Stomach (tissue), 9 donors: ENCODE data around the gene PPP1R12B. TPM values are rescaled to one million over a fixed set of nuclear protein-coding genes. Genes with fewer than 3 reads are reported as not detected.
A peak's percentile ranks its signal among the peaks of the same experiment; 100 is the strongest.
"Not testable (repeated sequence)": the region's sequence is repeated elsewhere in the genome, so short reads cannot be mapped to it uniquely, and the experiment has no call there.

ENCODE experiments used
- DNase-seq, 2 donors: peaks; one replicate each; pipeline versions ENCODE4 v3.0.0 to v3.0.0-alpha.2; 2013 to 2019
- H3K27ac ChIP-seq, 5 donors: fragments of 200-600 bp in 4 of 5; sonication (generic) in 4 of 5; one replicate each; pipeline ENCODE4 v1.5.1; 2013 to 2019; ENCODE audit warnings: mild to moderate bottlenecking in 1 of 5, moderate library complexity in 1 of 5
- H3K27me3 ChIP-seq, 3 donors: fragments of 200-600 bp; sonication (generic); one replicate each; pipeline ENCODE4 v1.5.1; 2017 to 2019; ENCODE audit warnings: mixed run types in 1 of 3
- H3K36me3 ChIP-seq, 4 donors: fragments of 200-600 bp; sonication (generic); 1 replicate in 3 of 4; 2 replicates in 1 of 4; pipeline ENCODE4 v1.5.1; 2016 to 2019
- H3K4me1 ChIP-seq, 4 donors: fragments of 200-600 bp; sonication (generic); one replicate each; pipeline ENCODE4 v1.5.1; 2016 to 2019
- H3K4me3 ChIP-seq, 4 donors: fragments of 200-600 bp; sonication (generic) in 3 of 4; one replicate each; pipeline ENCODE4 v1.5.1; 2016 to 2019; ENCODE audit warnings: mild to moderate bottlenecking in 1 of 4
- H3K9me3 ChIP-seq, 4 donors: fragments of 200-600 bp; sonication (generic); one replicate each; pipeline ENCODE4 v1.5.1; 2016 to 2019
- EP300 ChIP-seq: sonication (generic); formaldehyde crosslinking; IDR thresholded peaks from one replicate; pipeline ENCODE4 v1.6.1; 2017; ENCODE audit warnings: antibody characterized with exemption
- POLR2A ChIP-seq, 4 donors: fragments of 450-650 bp; IDR thresholded peaks; one replicate each; pipeline ENCODE4 v1.6.1; 2016; ENCODE audit warnings: antibody characterized with exemption in 4 of 4, control low read depth in 2 of 4, mild to moderate bottlenecking in 1 of 4, moderate library complexity in 1 of 4
- POLR2AphosphoS5 ChIP-seq, 3 donors: sonication (generic); formaldehyde crosslinking; IDR thresholded peaks; one replicate each; pipeline ENCODE4 v1.6.1; 2016; ENCODE audit warnings: antibody characterized with exemption in 3 of 3
- WGBS, 5 donors: extraction: QIAGEN DNeasy Blood & Tissue Kit in 3 of 5; methylation state at CpG; one replicate each; pipeline versions ENCODE4 v1.1.5 to v1.1.7; 2013 to 2018; 5-methylcytosine and 5-hydroxymethylcytosine counted together
- intact Hi-C: fragments of 100-400 bp; cut with DNase I; formaldehyde crosslinking; loops from one replicate; pipeline ENCODE4 v1.15.1; 2023; ENCODE audit warnings: low total_unique reads
- polyA plus RNA-seq, 3 donors: library from polyadenylated mRNA; stranded (reverse); fragments of 200-250 nt; gene quantifications; one replicate each; pipeline ENCODE4 v1.2.3, GENCODE V29; 2013
- total RNA-seq, 5 donors: library from RNA; depleted of rRNA; stranded (reverse); fragments of >200 nt; gene quantifications; one replicate each; pipeline versions ENCODE4 v1.1.0 to v1.2.3, GENCODE V29; 2014 to 2016
- TF ChIP-seq, protein P1 (sequence below), 7 experiments: fragments of 450-650 bp in 4 of 7; fragments of 200-600 bp in 3 of 7; sonication (generic) in 3 of 7; IDR thresholded peaks; one replicate each; pipeline ENCODE4 v1.5.1; 2016 to 2019; ENCODE audit warnings: antibody characterized with exemption in 7 of 7, control low read depth in 2 of 7, mild to moderate bottlenecking in 1 of 7
- donor health status: healthy with polysubstance abuse.
- donor health status: Bipolar disorder and iron deficiency.
- donor health status: healthy.

The PPP1R12B gene
- total and polyA plus RNA-seq, 8 donors = 9.7 to 352 (median 96.0) TPM

DNA sequence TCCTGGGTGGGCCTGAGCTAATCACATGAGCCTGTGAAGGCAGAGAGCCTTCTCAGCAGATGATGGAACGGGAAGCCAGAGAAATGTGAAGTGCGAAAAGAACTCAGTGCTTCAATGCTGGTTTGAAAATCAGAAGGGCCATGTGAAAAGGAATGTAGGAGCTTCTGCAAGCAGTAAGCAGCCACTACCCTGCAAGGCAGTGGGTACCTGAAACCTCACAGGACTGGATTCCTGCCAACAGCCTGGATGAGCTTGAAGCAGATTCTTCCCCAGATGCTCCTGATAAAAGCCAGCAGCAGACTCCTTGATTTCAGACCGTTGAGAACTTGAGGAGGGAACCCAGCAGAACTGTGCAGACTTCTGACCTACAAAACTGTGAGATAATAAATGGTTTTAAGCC lies 203.2 kb downstream of the PPP1R12B start:
- 60 to 82% (median 69%) methylated on average over 3 of the region's 3 CpGs for WGBS, 5 donors
- Histone ChIP-seq H3K9me3 (no peaks in the 10 kb centered on the region), H3K4me3 (no peak overlapping the region), H3K27ac (peak overlapping the region in 3 of 5 donors; percentile 58 to 79 (median 77)), H3K27me3 (no peaks in the 10 kb centered on the region), H3K4me1 (peaks cover 8 to 80% (median 39%) of the 10 kb centered on the region in 4 donors), H3K36me3 (no peaks in the 10 kb centered on the region)
- DNase-seq = peak in 1 of 2 donors; percentile 58
- TF ChIP-seq, protein P1, sequence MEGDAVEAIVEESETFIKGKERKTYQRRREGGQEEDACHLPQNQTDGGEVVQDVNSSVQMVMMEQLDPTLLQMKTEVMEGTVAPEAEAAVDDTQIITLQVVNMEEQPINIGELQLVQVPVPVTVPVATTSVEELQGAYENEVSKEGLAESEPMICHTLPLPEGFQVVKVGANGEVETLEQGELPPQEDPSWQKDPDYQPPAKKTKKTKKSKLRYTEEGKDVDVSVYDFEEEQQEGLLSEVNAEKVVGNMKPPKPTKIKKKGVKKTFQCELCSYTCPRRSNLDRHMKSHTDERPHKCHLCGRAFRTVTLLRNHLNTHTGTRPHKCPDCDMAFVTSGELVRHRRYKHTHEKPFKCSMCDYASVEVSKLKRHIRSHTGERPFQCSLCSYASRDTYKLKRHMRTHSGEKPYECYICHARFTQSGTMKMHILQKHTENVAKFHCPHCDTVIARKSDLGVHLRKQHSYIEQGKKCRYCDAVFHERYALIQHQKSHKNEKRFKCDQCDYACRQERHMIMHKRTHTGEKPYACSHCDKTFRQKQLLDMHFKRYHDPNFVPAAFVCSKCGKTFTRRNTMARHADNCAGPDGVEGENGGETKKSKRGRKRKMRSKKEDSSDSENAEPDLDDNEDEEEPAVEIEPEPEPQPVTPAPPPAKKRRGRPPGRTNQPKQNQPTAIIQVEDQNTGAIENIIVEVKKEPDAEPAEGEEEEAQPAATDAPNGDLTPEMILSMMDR (IDR thresholded peaks at IDR 0.05) = no peak
- TF ChIP-seq EP300 (no peak), POLR2A (IDR thresholded peaks at IDR 0.05) (no peak), POLR2AphosphoS5 (IDR thresholded peaks at IDR 0.05) (no peak)
- intact Hi-C loops = no loop called here

DNA sequence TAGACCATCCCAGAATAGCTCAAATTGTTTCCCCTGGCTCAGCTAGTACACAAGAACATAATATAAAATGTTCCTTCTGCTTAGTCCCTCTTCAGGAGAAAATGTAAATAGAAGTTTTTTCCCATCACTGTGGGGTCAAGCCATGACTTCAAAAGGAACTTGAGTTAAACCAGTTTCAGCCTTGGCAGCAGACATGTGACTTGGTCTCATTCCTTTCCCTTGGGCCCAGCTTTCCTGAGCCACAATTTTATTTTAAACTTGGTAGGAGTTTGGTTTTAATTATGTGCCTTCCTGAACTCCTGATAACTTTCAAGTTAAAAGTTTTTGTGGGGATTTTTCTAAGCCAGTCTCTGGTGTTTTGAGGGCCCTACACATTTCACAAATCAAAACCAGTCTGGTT lies 204.1 kb downstream of the PPP1R12B start:
- Histone ChIP-seq H3K27ac (peak overlapping the region in 4 of 5 donors; percentile 58 to 79 (median 74)), H3K4me1 (peaks cover 8 to 80% (median 43%) of the 10 kb centered on the region in 4 donors)
- H3K9me3 ChIP-seq, H3K4me3 ChIP-seq, H3K36me3 ChIP-seq, intact Hi-C loops, H3K27me3 ChIP-seq: not testable (repeated sequence)
- peak in 1 of 2 donors; percentile 56 for DNase-seq
- peak; percentile 30 to 76 (median 56) for TF ChIP-seq POLR2AphosphoS5 (IDR thresholded peaks at IDR 0.05)

DNA sequence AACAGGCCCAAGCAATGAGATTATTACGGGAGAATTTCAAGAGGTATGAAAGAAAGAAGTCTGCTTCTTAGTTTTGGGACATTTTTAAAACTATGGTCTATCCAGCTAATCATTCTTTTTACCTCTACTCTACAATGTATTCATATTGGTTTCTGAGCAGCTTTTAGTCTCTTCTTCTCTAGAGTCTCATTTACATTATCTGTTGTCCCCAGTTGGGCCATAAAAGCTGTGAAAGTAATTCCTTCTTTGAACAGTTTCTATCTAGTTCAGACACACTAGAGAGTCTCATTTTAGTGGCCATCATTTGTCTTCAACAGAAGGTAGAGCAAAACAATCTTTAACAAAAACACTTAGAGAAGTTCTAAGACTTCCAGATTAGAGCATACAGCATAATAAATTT lies 204.6 kb downstream of the PPP1R12B start:
- Histone ChIP-seq H3K27ac (peak overlapping the region in 4 of 5 donors; percentile 58 to 79 (median 74)), H3K4me1 (peaks cover 8 to 80% (median 46%) of the 10 kb centered on the region in 4 donors)
- WGBS, 5 donors = 63 to 93% (median 83%) methylated on average over 1 of the region's 1 CpG

DNA sequence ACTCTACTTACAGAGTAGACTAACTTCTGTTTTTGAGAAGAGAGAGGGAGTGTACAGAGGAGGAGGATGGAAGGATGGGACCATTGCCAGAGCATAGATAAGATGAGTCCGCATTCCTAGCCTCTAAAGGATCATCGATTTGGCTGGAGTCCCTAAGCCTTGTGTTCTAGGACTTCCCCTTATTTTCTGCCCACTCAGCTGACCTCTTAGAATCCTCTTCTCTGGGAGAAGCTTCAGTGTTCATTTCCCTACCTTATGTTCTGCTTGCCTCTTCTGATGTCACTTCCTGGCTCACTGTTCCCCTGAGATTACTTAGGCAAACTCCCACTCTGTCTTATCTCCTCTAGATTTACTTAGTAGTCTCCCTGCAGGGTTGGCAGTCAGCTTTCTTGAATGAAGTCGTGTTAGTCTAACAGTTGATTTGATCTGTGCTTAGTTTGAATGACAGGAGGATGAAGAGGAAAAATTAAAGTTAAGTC lies 205.1 kb downstream of the PPP1R12B start:
- Histone ChIP-seq H3K27me3 (no peaks in the 10 kb centered on the region), H3K27ac (peak overlapping the region in 4 of 5 donors; percentile 58 to 79 (median 74)), H3K36me3 (no peaks in the 10 kb centered on the region), H3K9me3 (no peaks in the 10 kb centered on the region), H3K4me1 (peaks cover 8 to 82% (median 51%) of the 10 kb centered on the region in 4 donors), H3K4me3 (no peak overlapping the region)
- WGBS, 5 donors = 28 to 47% (median 34%) methylated on average over 3 of the region's 3 CpGs
- TF ChIP-seq POLR2A (IDR thresholded peaks at IDR 0.05) (no peak), POLR2AphosphoS5 (IDR thresholded peaks at IDR 0.05) (peak in 1 of 3 donors; percentile 26)
- DNase-seq = peak in 1 of 2 donors; percentile 77
- intact Hi-C loops = no loop called here

More for the DNA sequence above, 204.6 kb downstream of the PPP1R12B start:
- DNase-seq, H3K36me3 ChIP-seq, H3K27me3 ChIP-seq, intact Hi-C loops, H3K9me3 ChIP-seq, H3K4me3 ChIP-seq: not testable (repeated sequence)

DNA sequence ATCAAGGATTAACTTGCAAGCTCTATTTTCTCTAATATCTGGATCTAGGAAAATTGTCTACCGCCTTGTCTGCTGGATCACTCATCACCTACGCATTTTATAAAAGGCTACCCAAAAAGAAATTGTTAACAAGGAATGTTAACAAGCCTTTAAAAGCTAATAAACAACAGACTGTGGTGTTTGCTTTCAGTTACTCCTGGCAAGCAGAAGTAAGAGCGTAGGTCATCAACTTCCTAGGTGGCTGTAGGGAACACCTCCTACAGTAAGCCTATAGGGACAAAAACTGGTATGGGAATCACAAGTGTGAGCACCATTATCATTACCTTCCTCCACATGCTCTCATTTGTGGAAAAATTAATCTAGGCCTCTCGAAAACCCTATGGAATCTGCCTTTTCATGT lies 206.1 kb downstream of the PPP1R12B start:
- H3K36me3 ChIP-seq, intact Hi-C loops, H3K9me3 ChIP-seq, DNase-seq, H3K4me3 ChIP-seq, H3K27me3 ChIP-seq: not testable (repeated sequence)
- Histone ChIP-seq H3K27ac (peak overlapping the region in 4 of 5 donors; percentile 58 to 79 (median 74)), H3K4me1 (peaks cover 8 to 83% (median 51%) of the 10 kb centered on the region in 4 donors)
- 49 to 69% (median 63%) methylated on average over 4 of the region's 4 CpGs for WGBS, 5 donors

DNA sequence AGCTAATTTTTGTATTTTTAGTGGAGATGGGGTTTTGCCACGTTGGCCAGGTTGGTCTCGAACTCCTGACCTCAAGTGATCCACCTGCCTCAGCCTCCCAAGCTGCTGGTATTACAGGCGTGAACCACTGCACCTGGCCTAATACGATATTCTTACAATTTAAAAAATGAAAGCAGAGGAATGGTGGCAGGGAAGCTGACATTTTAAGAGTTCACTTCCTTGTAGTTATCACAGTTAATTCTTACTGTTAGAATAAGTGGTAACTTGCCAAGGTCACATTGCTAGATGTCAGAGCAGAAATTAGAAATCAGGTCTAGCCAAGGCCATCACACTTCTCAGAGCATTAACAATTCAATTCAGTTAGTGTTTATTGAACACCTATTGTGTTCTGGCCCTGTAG lies 207.5 kb downstream of the PPP1R12B start:
- intact Hi-C loops, DNase-seq, H3K36me3 ChIP-seq, H3K9me3 ChIP-seq, H3K27me3 ChIP-seq, H3K4me3 ChIP-seq: not testable (repeated sequence)
- peaks cover 8 to 86% (median 55%) of the 10 kb centered on the region in 4 donors for H3K4me1 ChIP-seq
- WGBS, 5 donors = 38 to 67% (median 56%) methylated on average over 4 of the region's 4 CpGs
- peak overlapping the region; percentile 61 to 77 (median 66) for H3K27ac ChIP-seq

DNA sequence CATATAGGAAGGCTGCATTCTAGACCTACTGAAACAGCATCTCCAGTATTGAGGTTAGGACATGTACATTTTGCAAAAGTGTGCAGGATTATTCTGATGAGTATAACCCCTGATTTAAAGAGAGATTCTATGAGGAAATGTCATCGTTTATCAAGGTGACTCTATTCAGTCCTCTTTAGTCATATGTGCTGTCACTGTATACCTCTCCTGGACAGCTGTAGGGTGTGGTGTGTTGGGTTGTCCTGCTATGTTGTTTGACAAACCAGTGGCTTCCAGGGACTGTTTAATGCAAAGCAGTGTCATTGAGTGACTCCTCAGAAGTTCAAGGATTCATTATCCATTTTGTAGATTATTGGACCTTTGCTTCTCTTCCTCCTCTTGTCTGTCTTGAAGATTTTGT lies 209.2 kb downstream of the PPP1R12B start:
- H3K36me3 ChIP-seq, H3K4me3 ChIP-seq, DNase-seq, intact Hi-C loops, H3K9me3 ChIP-seq, H3K27me3 ChIP-seq: not testable (repeated sequence)
- Histone ChIP-seq H3K27ac (peak overlapping the region in 2 of 5 donors; percentile 61 to 77), H3K4me1 (peaks cover 8 to 83% (median 56%) of the 10 kb centered on the region in 4 donors)
- 65 to 82% (median 76%) methylated on average over 1 of the region's 1 CpG for WGBS, 5 donors
